ENCODE data around the gene DOK4.
A peak's percentile ranks its signal among the peaks of the same experiment; 100 is the strongest.
"Not testable (repeated sequence)": the region's sequence is repeated elsewhere in the genome, so short reads cannot be mapped to it uniquely, and the experiment has no call there.

The DOK4 gene

GRCh38 chr16:57502048-57502775 is 15.9 kb upstream of the DOK4 start:
- H3K4me1 ChIP-seq (ENCODE audit: control insufficient read depth in 5 of 5, insufficient read depth in 5 of 5, low read length in 5 of 5), result peaks cover 0 to 5% (median 2%) of the 10 kb centered on the region in 5 donors
- H3K27ac ChIP-seq (ENCODE audit: low read depth, low read length), result no peak overlapping the region
- peaks cover 0 to 12% (median 7%) of the 10 kb centered on the region in 5 donors for H3K27me3 ChIP-seq (ENCODE audit: control insufficient read depth in 5 of 5, insufficient read depth in 4 of 5, low read length in 5 of 5)
- H3K9me3 ChIP-seq (ENCODE audit: control insufficient read depth in 5 of 5, low read length in 5 of 5), result no peaks in the 10 kb centered on the region
- no peaks in the 10 kb centered on the region for H3K36me3 ChIP-seq (ENCODE audit: control insufficient read depth in 5 of 5, insufficient read depth in 5 of 5, low read length in 5 of 5)
- H3K9ac ChIP-seq (ENCODE audit: low read length in 5 of 5), result no peak overlapping the region
- H3K4me3 ChIP-seq (ENCODE audit: low read depth in 1 of 5, low read length in 5 of 5), result no peak overlapping the region

GRCh38 chr16:57501492-57501891 is 15.2 kb upstream of the DOK4 start:
- Histone ChIP-seq H3K9ac (ENCODE audit: low read length in 5 of 5) (no peak overlapping the region), H3K27ac (ENCODE audit: low read depth, low read length) (no peak overlapping the region), H3K4me3 (ENCODE audit: low read depth in 1 of 5, low read length in 5 of 5) (no peak overlapping the region), H3K36me3 (ENCODE audit: control insufficient read depth in 5 of 5, insufficient read depth in 5 of 5, low read length in 5 of 5) (no peaks in the 10 kb centered on the region), H3K27me3 (ENCODE audit: control insufficient read depth in 5 of 5, insufficient read depth in 4 of 5, low read length in 5 of 5) (peaks cover 0 to 8% (median 5%) of the 10 kb centered on the region in 5 donors), H3K4me1 (ENCODE audit: control insufficient read depth in 5 of 5, insufficient read depth in 5 of 5, low read length in 5 of 5) (no peaks in the 10 kb centered on the region), H3K9me3 (ENCODE audit: control insufficient read depth in 5 of 5, low read length in 5 of 5) (no peaks in the 10 kb centered on the region)

GRCh38 chr16:57500578-57501111 is 14.4 kb upstream of the DOK4 start:
- H3K36me3 ChIP-seq (ENCODE audit: control insufficient read depth in 5 of 5, insufficient read depth in 5 of 5, low read length in 5 of 5), result no peaks in the 10 kb centered on the region
- H3K4me1 ChIP-seq (ENCODE audit: control insufficient read depth in 5 of 5, insufficient read depth in 5 of 5, low read length in 5 of 5), result no peaks in the 10 kb centered on the region
- H3K9ac ChIP-seq (ENCODE audit: low read length in 5 of 5), result no peak overlapping the region
- no peaks in the 10 kb centered on the region for H3K9me3 ChIP-seq (ENCODE audit: control insufficient read depth in 5 of 5, low read length in 5 of 5)
- no peak overlapping the region for H3K4me3 ChIP-seq (ENCODE audit: low read depth in 1 of 5, low read length in 5 of 5)
- H3K27ac ChIP-seq (ENCODE audit: low read depth, low read length), result no peak overlapping the region
- H3K27me3 ChIP-seq (ENCODE audit: control insufficient read depth in 5 of 5, insufficient read depth in 4 of 5, low read length in 5 of 5), result peaks cover 0 to 7% (median 5%) of the 10 kb centered on the region in 5 donors

- not testable (repeated sequence) for H3K27ac ChIP-seq (ENCODE audit: low read depth, low read length); H3K36me3 ChIP-seq (ENCODE audit: control insufficient read depth in 5 of 5, insufficient read depth in 5 of 5, low read length in 5 of 5); H3K4me3 ChIP-seq (ENCODE audit: low read depth in 1 of 5, low read length in 5 of 5); H3K4me1 ChIP-seq (ENCODE audit: control insufficient read depth in 5 of 5, insufficient read depth in 5 of 5, low read length in 5 of 5); H3K27me3 ChIP-seq (ENCODE audit: control insufficient read depth in 5 of 5, insufficient read depth in 4 of 5, low read length in 5 of 5); H3K9ac ChIP-seq (ENCODE audit: low read length in 5 of 5); H3K9me3 ChIP-seq (ENCODE audit: control insufficient read depth in 5 of 5, low read length in 5 of 5)
Observed at GRCh38 chr16:57499941-57500340, 13.6 kb upstream of the DOK4 start.

- Histone ChIP-seq H3K36me3 (ENCODE audit: control insufficient read depth in 5 of 5, insufficient read depth in 5 of 5, low read length in 5 of 5) (no peaks in the 10 kb centered on the region), H3K9ac (ENCODE audit: low read length in 5 of 5) (no peak overlapping the region), H3K4me3 (ENCODE audit: low read depth in 1 of 5, low read length in 5 of 5) (no peak overlapping the region), H3K9me3 (ENCODE audit: control insufficient read depth in 5 of 5, low read length in 5 of 5) (no peaks in the 10 kb centered on the region), H3K27ac (ENCODE audit: low read depth, low read length) (no peak overlapping the region), H3K27me3 (ENCODE audit: control insufficient read depth in 5 of 5, insufficient read depth in 4 of 5, low read length in 5 of 5) (peaks cover 0 to 3% (median 3%) of the 10 kb centered on the region in 5 donors), H3K4me1 (ENCODE audit: control insufficient read depth in 5 of 5, insufficient read depth in 5 of 5, low read length in 5 of 5) (no peaks in the 10 kb centered on the region)
Observed at GRCh38 chr16:57498031-57498430, 11.7 kb upstream of the DOK4 start.

GRCh38 chr16:57497121-57497520 is 10.8 kb upstream of the DOK4 start:
- no peaks in the 10 kb centered on the region for H3K9me3 ChIP-seq (ENCODE audit: control insufficient read depth in 5 of 5, low read length in 5 of 5)
- H3K27me3 ChIP-seq (ENCODE audit: control insufficient read depth in 5 of 5, insufficient read depth in 4 of 5, low read length in 5 of 5), result peaks cover 0 to 3% (median 2%) of the 10 kb centered on the region in 5 donors
- no peak overlapping the region for H3K4me3 ChIP-seq (ENCODE audit: low read depth in 1 of 5, low read length in 5 of 5)
- no peaks in the 10 kb centered on the region for H3K36me3 ChIP-seq (ENCODE audit: control insufficient read depth in 5 of 5, insufficient read depth in 5 of 5, low read length in 5 of 5)
- H3K4me1 ChIP-seq (ENCODE audit: control insufficient read depth in 5 of 5, insufficient read depth in 5 of 5, low read length in 5 of 5), result no peaks in the 10 kb centered on the region
- no peak overlapping the region for H3K9ac ChIP-seq (ENCODE audit: low read length in 5 of 5)
- no peak overlapping the region for H3K27ac ChIP-seq (ENCODE audit: low read depth, low read length)

- H3K9ac ChIP-seq (ENCODE audit: low read length in 5 of 5), result no peak overlapping the region
- H3K36me3 ChIP-seq (ENCODE audit: control insufficient read depth in 5 of 5, insufficient read depth in 5 of 5, low read length in 5 of 5), result no peaks in the 10 kb centered on the region
- H3K27me3 ChIP-seq (ENCODE audit: control insufficient read depth in 5 of 5, insufficient read depth in 4 of 5, low read length in 5 of 5), result peaks cover 0 to 3% (median 0%) of the 10 kb centered on the region in 5 donors
- H3K4me3 ChIP-seq (ENCODE audit: low read depth in 1 of 5, low read length in 5 of 5), result no peak overlapping the region
- H3K27ac ChIP-seq (ENCODE audit: low read depth, low read length), result no peak overlapping the region
- no peaks in the 10 kb centered on the region for H3K4me1 ChIP-seq (ENCODE audit: control insufficient read depth in 5 of 5, insufficient read depth in 5 of 5, low read length in 5 of 5)
- H3K9me3 ChIP-seq (ENCODE audit: control insufficient read depth in 5 of 5, low read length in 5 of 5), result no peaks in the 10 kb centered on the region
Observed at GRCh38 chr16:57493767-57494166, 7.5 kb upstream of the DOK4 start.

GRCh38 chr16:57489229-57489628 is 2.9 kb upstream of the DOK4 start:
- Histone ChIP-seq H3K9me3 (ENCODE audit: control insufficient read depth in 5 of 5, low read length in 5 of 5) (no peaks in the 10 kb centered on the region), H3K27ac (ENCODE audit: low read depth, low read length) (no peak overlapping the region), H3K4me3 (ENCODE audit: low read depth in 1 of 5, low read length in 5 of 5) (no peak overlapping the region), H3K4me1 (ENCODE audit: control insufficient read depth in 5 of 5, insufficient read depth in 5 of 5, low read length in 5 of 5) (peaks cover 0 to 23% (median 19%) of the 10 kb centered on the region in 5 donors), H3K36me3 (ENCODE audit: control insufficient read depth in 5 of 5, insufficient read depth in 5 of 5, low read length in 5 of 5) (no peaks in the 10 kb centered on the region), H3K27me3 (ENCODE audit: control insufficient read depth in 5 of 5, insufficient read depth in 4 of 5, low read length in 5 of 5) (no peaks in the 10 kb centered on the region), H3K9ac (ENCODE audit: low read length in 5 of 5) (no peak overlapping the region)

GRCh38 chr16:57486858-57487834 is 853 bp upstream of the DOK4 start:
- Histone ChIP-seq H3K9me3 (ENCODE audit: control insufficient read depth in 5 of 5, low read length in 5 of 5) (no peaks in the 10 kb centered on the region), H3K27ac (ENCODE audit: low read depth, low read length) (no peak overlapping the region), H3K4me1 (ENCODE audit: control insufficient read depth in 5 of 5, insufficient read depth in 5 of 5, low read length in 5 of 5) (peaks cover 0 to 23% (median 19%) of the 10 kb centered on the region in 5 donors), H3K36me3 (ENCODE audit: control insufficient read depth in 5 of 5, insufficient read depth in 5 of 5, low read length in 5 of 5) (no peaks in the 10 kb centered on the region), H3K27me3 (ENCODE audit: control insufficient read depth in 5 of 5, insufficient read depth in 4 of 5, low read length in 5 of 5) (no peaks in the 10 kb centered on the region), H3K4me3 (ENCODE audit: low read depth in 1 of 5, low read length in 5 of 5) (peak overlapping the region; percentile 59 to 83 (median 72)), H3K9ac (ENCODE audit: low read length in 5 of 5) (peak overlapping the region in 3 of 5 donors; percentile 6 to 66 (median 62))

Measured in subcutaneous abdominal adipose tissue (tissue), 5 donors.